Immature natural killer cell (primary cell): ENCODE results near the gene SHROOM4. TPM values are rescaled to one million over a fixed set of nuclear protein-coding genes. Genes with fewer than 3 reads are reported as not detected.

Experiments
- DNase-seq, 3 donors: peaks; one replicate each; pipeline ENCODE4 v3.0.0; 2022; ENCODE audit warnings: mixed read lengths in 1 of 3
- H3K27ac Mint-ChIP-seq, 6 donors: one replicate each; pipeline ENCODE4 v1.8.0; 2020; ENCODE audit warnings: mixed read lengths in 6 of 6, mild to moderate bottlenecking in 5 of 6, inconsistent platforms in 4 of 6, moderate library complexity in 3 of 6
- H3K27me3 Mint-ChIP-seq, 3 donors: one replicate each; pipeline ENCODE4 v1.8.0; 2020 to 2021; ENCODE audit warnings: low read depth in 3 of 3, mild to moderate bottlenecking in 3 of 3, mixed read lengths in 3 of 3, moderate library complexity in 3 of 3, inconsistent platforms in 1 of 3
- H3K36me3 Mint-ChIP-seq, 3 donors: one replicate each; pipeline ENCODE4 v1.8.0; 2020; ENCODE audit warnings: mixed read lengths in 3 of 3, inconsistent platforms in 2 of 3, mild to moderate bottlenecking in 2 of 3
- H3K4me1 Mint-ChIP-seq, 2 donors: one replicate each; pipeline ENCODE4 v1.8.0; 2020; ENCODE audit warnings: inconsistent platforms in 2 of 2, mild to moderate bottlenecking in 2 of 2, mixed read lengths in 2 of 2, moderate library complexity in 1 of 2
- H3K4me3 Mint-ChIP-seq, 5 donors: one replicate each; pipeline ENCODE4 v1.8.0; 2020; ENCODE audit warnings: mild to moderate bottlenecking in 5 of 5, mixed read lengths in 5 of 5, inconsistent platforms in 3 of 5, moderate library complexity in 3 of 5
- H3K9me3 Mint-ChIP-seq, 6 donors: one replicate each; pipeline ENCODE4 v1.8.0; 2020; ENCODE audit warnings: mild to moderate bottlenecking in 6 of 6, mixed read lengths in 6 of 6, inconsistent platforms in 4 of 6, moderate library complexity in 3 of 6
- polyA plus RNA-seq, 3 donors: library from polyadenylated mRNA; unstranded; fragments of 300-500 nt; fragmentation: Illumina TruSeq; gene quantifications; one replicate each; pipeline ENCODE4 v1.2.3, GENCODE V29; 2021

The SHROOM4 gene
- polyA plus RNA-seq, 3 donors from 2014 or later, result not detected

DNA sequence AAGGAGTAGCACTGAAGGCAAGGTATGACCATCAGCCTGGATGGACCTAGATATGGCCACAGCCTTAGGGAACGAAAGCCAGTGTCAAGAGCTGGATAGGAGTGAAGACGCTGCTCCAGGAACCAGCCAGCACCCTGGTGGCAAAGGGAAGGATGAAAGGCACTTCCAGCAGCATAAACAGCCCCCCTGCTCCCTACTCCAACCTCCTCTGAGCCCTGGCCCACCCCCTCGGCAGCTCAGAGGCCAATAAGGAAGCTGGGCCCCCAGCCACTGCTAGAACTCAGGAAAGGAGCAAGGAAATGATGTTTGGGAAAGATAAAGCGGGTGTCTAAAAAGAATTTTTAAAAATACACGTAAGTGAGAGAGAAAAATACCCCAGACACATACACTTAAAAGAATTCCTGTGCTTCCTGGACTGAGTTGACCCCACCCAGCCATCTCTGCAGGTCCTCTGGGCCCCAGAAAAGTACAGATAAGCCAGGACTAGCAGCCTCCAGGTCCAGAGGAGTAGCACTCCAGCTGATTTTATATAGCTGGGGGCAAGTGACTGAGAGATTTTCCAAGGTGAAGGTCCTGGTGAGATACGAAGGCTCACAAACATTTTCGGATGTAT is 170.4 kb downstream of the SHROOM4 start:
- no peaks in the 10 kb centered on the region for H3K9me3 Mint-ChIP-seq
- no peak overlapping the region for H3K27ac Mint-ChIP-seq
- no peak overlapping the region for H3K4me3 Mint-ChIP-seq
- no peak for DNase-seq
- H3K27me3 Mint-ChIP-seq, result peaks cover 0 to 5% (median 2%) of the 10 kb centered on the region in 3 donors
- no peaks in the 10 kb centered on the region for H3K36me3 Mint-ChIP-seq
- H3K4me1 Mint-ChIP-seq, result no peaks in the 10 kb centered on the region

DNA sequence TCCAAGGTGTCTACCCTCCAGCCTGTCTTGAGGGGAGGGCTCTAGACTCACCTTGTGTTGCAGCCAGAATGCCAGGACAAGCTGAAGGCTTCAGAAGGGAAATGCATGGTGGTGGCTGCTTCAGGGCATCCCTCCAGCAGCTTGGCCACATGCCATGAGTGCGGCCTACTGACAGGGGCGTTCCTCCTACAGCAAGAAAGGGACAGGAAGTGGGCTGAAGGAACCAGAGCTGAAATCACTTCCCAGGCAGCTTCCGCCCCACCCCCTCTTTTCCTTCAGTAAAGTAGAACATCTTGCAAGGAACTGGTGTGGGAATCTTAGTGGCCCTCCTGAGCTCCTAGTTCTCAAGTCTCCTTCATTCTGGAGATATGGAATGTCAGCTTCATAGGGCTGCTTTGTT is 175.9 kb downstream of the SHROOM4 start:
- Mint-ChIP-seq H3K27ac (no peak overlapping the region), H3K4me1 (peaks cover 6 to 8% of the 10 kb centered on the region in 2 donors), H3K9me3 (peaks cover 0 to 1% (median 0%) of the 10 kb centered on the region in 6 donors), H3K4me3 (peak overlapping the region in 1 of 5 donors; percentile 2), H3K36me3 (no peaks in the 10 kb centered on the region), H3K27me3 (peaks cover 0 to 2% (median 0%) of the 10 kb centered on the region in 3 donors)
- DNase-seq, result peak in 1 of 3 donors; percentile 3

DNA sequence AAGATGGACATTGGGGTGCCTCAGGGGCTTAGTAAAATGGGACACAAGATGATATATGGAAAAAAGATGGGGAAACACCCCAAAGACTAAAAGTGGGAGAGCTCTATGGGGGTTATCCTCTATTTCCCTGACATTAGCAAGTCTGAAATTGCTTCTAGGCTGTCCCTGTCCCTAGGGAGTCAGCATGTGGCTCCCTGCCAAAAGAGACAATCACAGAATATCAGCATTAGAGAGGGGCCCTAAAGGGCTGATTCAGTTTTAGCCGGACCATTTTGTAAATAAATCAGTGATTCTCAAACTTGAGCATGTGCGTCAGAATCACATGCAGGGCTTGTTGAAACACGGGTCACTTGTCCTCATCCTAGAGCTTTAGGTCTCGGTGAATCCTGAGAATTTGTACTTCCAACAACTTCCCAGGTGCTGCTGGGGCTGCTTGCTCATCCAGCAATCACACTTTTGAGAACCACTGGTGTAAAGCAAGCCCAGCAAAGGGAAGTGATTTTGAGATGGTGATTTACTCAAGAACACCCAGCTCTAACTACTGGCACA is 178.1 kb downstream of the SHROOM4 start:
- Mint-ChIP-seq H3K4me3 (no peak overlapping the region), H3K36me3 (no peaks in the 10 kb centered on the region), H3K9me3 (peaks cover 0 to 1% (median 0%) of the 10 kb centered on the region in 6 donors), H3K27ac (no peak overlapping the region), H3K4me1 (peaks cover 6 to 8% of the 10 kb centered on the region in 2 donors), H3K27me3 (no peaks in the 10 kb centered on the region)
- no peak for DNase-seq

DNA sequence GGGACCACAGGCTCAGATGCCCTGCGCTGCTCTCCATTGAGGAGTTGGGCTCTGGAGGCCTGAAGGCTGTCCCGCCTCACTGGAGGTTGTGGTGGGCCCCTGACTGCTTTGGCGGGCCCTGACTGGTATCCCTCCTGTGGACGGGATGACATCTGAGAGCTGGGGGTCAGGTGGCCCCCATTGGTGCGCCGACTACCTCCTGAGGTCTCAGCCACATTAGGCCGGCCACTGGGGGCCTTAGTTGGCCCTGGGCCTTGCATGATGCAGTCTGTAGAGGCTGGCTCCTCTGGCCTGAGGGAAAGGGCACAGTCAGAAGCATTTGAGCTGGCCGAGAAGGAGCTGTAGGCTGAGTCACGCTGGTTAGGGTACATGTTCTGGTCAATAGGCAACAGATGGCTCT is 178.8 kb downstream of the SHROOM4 start:
- H3K9me3 Mint-ChIP-seq, result peaks cover 0 to 1% (median 0%) of the 10 kb centered on the region in 6 donors
- peaks cover 0 to under 1% (median 0%) of the 10 kb centered on the region in 3 donors for H3K27me3 Mint-ChIP-seq
- no peak overlapping the region for H3K27ac Mint-ChIP-seq
- H3K36me3 Mint-ChIP-seq, result no peaks in the 10 kb centered on the region
- DNase-seq, result no peak
- no peak overlapping the region for H3K4me3 Mint-ChIP-seq
- H3K4me1 Mint-ChIP-seq, result peaks cover 6 to 8% of the 10 kb centered on the region in 2 donors

DNA sequence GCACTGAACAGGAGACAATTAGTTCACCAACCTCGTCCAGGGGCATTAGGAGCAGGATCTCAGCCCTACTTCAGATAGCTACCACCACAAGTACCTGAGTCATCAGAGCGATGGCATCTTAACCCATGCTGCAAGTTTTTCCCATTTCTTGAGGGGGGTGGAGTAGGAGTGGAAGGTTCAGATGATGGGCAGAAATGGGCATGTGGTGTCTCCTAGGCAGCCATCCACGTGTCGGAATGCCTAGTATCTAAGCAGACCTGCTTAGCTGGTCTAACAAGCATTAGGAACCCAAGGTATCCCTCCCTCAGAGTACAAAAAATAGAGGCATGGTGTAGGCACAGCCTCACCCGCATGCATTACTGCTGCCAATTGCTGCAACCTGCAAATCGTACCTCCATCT is 184.2 kb downstream of the SHROOM4 start:
- Mint-ChIP-seq H3K27ac (peak overlapping the region in 1 of 6 donors; percentile 30), H3K4me3 (no peak overlapping the region), H3K9me3 (no peaks in the 10 kb centered on the region), H3K36me3 (no peaks in the 10 kb centered on the region), H3K4me1 (no peaks in the 10 kb centered on the region), H3K27me3 (peaks cover 0 to 3% (median 0%) of the 10 kb centered on the region in 3 donors)
- no peak for DNase-seq

DNA sequence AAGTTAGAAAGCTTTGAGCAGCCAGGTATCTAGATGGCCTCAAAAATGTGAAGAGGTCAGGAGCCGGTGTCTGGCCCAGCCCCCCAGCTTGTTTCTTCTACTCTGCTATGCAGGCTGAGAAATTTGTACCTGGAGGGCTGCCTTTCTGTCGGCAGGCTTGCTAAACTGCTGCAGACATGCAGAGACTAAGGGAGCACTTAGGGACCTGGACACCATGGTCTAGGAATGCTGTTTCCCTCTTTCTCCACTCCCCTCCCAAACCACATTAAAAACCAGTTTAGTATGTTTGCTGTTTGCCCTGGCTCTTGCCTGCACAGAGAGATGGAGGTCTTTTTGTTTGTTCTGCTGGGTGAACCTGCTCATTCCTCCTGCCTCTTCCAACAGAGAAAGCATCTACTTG is 186.3 kb downstream of the SHROOM4 start:
- DNase-seq, result no peak
- no peak overlapping the region for H3K4me3 Mint-ChIP-seq
- H3K27ac Mint-ChIP-seq, result no peak overlapping the region
- no peaks in the 10 kb centered on the region for H3K36me3 Mint-ChIP-seq
- H3K4me1 Mint-ChIP-seq, result no peaks in the 10 kb centered on the region
- H3K27me3 Mint-ChIP-seq, result peaks cover 0 to 3% (median 0%) of the 10 kb centered on the region in 3 donors
- no peaks in the 10 kb centered on the region for H3K9me3 Mint-ChIP-seq

DNA sequence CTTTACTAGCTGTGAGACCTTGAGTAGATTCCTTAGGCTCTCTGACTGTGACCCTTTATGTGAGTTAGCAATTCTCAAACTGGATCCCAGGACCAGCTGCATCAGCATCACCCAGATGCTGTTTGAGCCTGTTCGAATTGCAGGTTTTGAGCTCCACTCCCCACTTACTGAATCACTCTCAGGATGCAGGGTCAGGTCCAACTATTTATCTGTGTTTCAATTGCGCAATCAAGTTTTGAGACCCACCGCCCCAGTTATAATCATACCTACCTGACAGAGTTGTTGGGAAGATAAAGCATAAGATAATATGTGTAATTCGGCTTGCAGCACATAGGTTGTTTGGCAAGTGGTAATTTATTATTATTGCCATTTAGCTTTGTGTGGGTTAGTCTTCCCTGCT is 187.6 kb downstream of the SHROOM4 start:
- H3K27me3 Mint-ChIP-seq, result peaks cover 1 to 8% (median 3%) of the 10 kb centered on the region in 3 donors
- no peaks in the 10 kb centered on the region for H3K4me1 Mint-ChIP-seq
- no peak overlapping the region for H3K27ac Mint-ChIP-seq
- no peaks in the 10 kb centered on the region for H3K9me3 Mint-ChIP-seq
- no peak for DNase-seq
- no peaks in the 10 kb centered on the region for H3K36me3 Mint-ChIP-seq
- no peak overlapping the region for H3K4me3 Mint-ChIP-seq

DNA sequence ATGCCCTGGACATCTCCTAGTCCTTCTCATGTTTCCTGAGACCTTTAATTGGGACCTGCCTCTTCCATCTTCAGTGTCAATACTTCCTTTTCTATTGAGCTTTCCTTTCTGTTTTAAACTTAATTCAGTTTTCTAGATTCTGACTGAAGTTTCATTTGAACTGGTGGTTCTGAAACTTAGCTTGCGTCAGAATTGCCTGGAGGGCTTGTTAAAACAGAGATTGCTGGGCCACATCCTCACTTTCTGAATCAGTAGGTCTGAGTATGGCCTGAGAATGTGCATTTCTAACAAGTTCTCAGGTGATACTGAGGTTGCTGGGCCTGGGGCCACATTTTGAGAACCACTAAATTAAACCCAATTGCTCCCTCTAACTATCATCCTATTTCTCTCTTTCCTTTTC is 191.2 kb downstream of the SHROOM4 start:
- H3K27ac Mint-ChIP-seq, result no peak overlapping the region
- DNase-seq, result no peak
- no peaks in the 10 kb centered on the region for H3K4me1 Mint-ChIP-seq
- H3K27me3 Mint-ChIP-seq, result peaks cover under 1 to 14% (median 1%) of the 10 kb centered on the region in 3 donors
- H3K36me3 Mint-ChIP-seq, result no peaks in the 10 kb centered on the region
- H3K4me3 Mint-ChIP-seq, result no peak overlapping the region
- H3K9me3 Mint-ChIP-seq, result no peaks in the 10 kb centered on the region

DNA sequence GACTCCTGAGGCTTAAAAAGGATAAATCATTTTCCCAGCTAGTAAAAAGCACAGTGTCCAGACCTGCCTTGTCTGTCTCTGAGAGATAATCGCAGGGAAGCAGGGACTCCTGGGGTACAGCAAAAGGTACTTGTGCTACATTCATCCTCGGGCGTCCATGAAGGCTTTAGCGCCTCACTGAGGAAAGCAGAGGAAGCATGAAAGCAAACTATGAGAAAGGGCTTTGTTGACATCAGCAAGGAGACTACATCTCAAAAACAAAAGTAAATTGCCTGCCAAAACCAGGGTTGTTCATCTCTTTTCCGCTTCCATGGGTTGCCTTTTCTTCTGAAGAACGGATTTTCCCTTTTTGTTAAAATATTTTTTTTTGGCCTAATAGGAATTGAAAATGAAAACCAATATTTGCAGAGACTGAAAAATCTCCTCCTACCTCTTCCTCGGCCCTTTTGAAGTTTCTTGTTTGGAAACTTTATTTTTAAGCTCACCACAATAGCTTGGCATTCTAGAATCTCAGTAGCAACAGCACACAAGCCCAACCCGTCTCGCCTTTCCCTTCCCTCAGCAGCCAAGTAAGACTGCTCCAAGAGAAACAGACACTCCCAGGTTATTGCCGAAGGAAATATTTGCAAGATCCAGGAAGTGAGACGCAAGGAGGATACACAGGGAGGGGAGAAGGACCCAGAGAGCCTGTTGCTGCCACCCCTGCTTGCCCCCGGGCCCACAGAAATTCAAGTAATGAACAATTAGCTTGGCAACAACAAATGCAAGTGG is 195.0 kb downstream of the SHROOM4 start:
- no peak for DNase-seq
- Mint-ChIP-seq H3K4me3 (no peak overlapping the region), H3K27me3 (peaks cover 1 to 17% (median 3%) of the 10 kb centered on the region in 3 donors), H3K9me3 (peaks cover 0 to 2% (median 0%) of the 10 kb centered on the region in 6 donors), H3K27ac (no peak overlapping the region), H3K36me3 (no peaks in the 10 kb centered on the region), H3K4me1 (no peaks in the 10 kb centered on the region)

DNA sequence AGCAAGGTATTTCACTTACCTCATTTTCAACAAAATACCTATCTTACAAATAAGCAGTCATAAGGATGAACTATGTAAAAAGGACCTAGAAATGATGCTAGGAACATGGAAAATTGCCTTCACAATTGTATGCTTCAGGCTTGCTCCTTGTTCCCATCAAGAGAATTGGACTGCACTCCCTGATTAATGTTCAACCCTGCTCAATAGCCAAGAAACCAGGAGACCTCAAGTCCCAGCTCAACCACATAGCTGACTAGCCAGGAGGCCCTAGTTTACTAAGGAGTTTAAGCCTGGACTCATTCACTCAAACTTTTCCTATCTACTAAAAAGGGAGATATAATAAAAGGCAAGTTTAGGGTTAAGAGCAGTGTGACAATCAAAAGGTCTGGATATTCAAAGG is 196.8 kb downstream of the SHROOM4 start:
- Mint-ChIP-seq H3K27me3 (peaks cover 3 to 21% (median 3%) of the 10 kb centered on the region in 3 donors), H3K4me3 (no peak overlapping the region), H3K9me3 (peaks cover 0 to 2% (median 0%) of the 10 kb centered on the region in 6 donors), H3K4me1 (no peaks in the 10 kb centered on the region), H3K27ac (no peak overlapping the region), H3K36me3 (no peaks in the 10 kb centered on the region)
- DNase-seq, result no peak

DNA sequence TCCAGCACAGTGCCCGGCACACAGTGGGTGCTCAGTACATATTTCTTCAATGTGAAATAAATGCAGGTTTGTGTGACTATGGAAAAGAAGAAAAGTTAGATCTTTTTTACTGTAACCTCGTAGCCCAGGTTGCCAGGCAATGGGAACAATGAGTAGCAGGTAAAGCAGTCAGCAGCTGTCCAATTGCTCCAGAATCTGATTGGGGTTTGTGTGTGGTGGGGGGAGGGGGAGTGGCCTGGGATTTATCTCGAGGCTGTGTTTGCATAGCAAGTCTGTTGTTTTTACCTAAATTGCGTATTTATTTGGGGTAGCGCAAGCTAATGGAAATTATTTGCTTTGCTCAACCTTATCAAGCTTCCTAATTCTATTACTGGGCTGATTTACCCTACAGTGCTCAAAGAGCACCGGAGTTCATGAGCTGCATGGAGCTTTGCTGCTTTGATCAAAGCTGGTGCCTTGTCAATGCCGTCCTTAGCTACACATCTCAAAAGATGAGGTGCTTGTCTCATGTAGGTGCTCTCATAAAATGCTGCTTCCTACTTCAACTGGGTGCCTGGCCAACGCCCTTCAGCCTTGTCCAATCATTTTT is 198.3 kb downstream of the SHROOM4 start:
- peaks cover 2 to 17% (median 3%) of the 10 kb centered on the region in 3 donors for H3K27me3 Mint-ChIP-seq
- DNase-seq, result no peak
- no peaks in the 10 kb centered on the region for H3K4me1 Mint-ChIP-seq
- no peak overlapping the region for H3K27ac Mint-ChIP-seq
- peaks cover 0 to 2% (median 0%) of the 10 kb centered on the region in 6 donors for H3K9me3 Mint-ChIP-seq
- no peak overlapping the region for H3K4me3 Mint-ChIP-seq
- no peaks in the 10 kb centered on the region for H3K36me3 Mint-ChIP-seq

DNA sequence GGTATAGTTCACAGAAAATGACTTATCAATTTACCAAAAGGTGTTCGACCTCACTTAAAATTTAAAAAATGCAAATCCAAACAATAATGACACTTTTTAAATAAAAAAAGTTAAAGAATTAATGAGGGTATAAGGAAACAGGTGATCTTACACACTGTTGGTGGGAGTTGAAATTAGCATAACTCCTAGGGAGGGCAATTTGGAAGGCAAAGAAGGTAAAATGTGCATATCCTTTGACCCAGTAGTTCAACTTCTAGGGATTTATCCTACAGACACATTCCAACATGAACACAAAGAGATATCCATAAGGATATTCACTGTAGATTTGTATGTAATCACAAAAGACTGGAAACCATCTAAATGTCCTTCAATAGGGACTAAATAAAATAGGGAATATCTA is 199.5 kb downstream of the SHROOM4 start:
- no peaks in the 10 kb centered on the region for H3K4me1 Mint-ChIP-seq
- H3K9me3 Mint-ChIP-seq, result peaks cover 0 to 2% (median 0%) of the 10 kb centered on the region in 6 donors
- peaks cover 2 to 15% (median 3%) of the 10 kb centered on the region in 3 donors for H3K27me3 Mint-ChIP-seq
- H3K27ac Mint-ChIP-seq, result no peak overlapping the region
- no peaks in the 10 kb centered on the region for H3K36me3 Mint-ChIP-seq
- DNase-seq, result no peak
- H3K4me3 Mint-ChIP-seq, result no peak overlapping the region

DNA sequence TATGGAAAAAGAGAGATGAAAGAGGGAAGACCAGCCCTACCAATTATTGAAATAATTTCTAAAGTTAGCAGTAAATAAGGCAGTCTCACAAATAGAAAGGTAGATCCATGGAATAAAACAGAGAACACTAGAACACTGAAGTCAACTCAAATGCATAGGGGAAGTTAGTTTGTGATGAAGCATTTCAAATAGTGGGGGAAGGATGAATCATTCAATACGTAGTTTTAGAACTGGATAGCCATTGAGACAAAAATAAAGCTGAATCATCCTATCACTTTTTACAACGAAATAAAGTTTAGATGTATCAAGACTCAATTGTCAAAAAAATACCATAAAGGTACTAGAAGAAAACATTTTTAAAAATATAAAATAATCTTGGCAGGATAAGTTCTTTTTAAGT is 200.1 kb downstream of the SHROOM4 start:
- Mint-ChIP-seq H3K9me3 (peaks cover 0 to 2% (median 0%) of the 10 kb centered on the region in 6 donors), H3K27me3 (peaks cover 2 to 16% (median 3%) of the 10 kb centered on the region in 3 donors), H3K27ac (no peak overlapping the region), H3K4me1 (no peaks in the 10 kb centered on the region), H3K36me3 (no peaks in the 10 kb centered on the region), H3K4me3 (no peak overlapping the region)
- no peak for DNase-seq

DNA sequence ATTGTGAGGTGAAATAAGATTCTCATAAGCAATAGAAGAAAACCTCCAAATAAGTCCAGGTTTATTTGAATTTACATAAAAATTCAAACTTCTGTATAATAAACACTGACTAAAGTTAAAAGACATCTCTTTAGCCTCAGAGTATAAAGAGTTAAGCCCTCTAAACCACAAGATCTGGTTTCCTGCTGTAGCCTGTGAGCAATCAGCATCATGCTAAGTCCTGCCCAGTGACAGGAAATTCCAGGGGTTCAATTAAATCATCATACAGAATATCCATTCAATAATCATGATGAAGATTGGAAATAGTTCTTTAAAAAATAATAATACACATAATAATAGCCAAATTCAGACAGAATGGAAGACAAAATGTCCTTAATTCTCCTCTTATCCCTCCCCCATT is 204.2 kb downstream of the SHROOM4 start:
- H3K27ac Mint-ChIP-seq, result no peak overlapping the region
- no peak for DNase-seq
- H3K4me3 Mint-ChIP-seq, result no peak overlapping the region
- no peaks in the 10 kb centered on the region for H3K4me1 Mint-ChIP-seq
- H3K27me3 Mint-ChIP-seq, result peaks cover 2 to 27% (median 3%) of the 10 kb centered on the region in 3 donors
- H3K9me3 Mint-ChIP-seq, result no peaks in the 10 kb centered on the region
- H3K36me3 Mint-ChIP-seq, result no peaks in the 10 kb centered on the region
